Stomach (tissue), 9 donors: Measurements from ENCODE around the gene PLRG1. TPM values are rescaled to one million over a fixed set of nuclear protein-coding genes. Genes with fewer than 3 reads are reported as not detected.

Source experiments
- DNase-seq, 2 donors: peaks; one replicate each; pipeline versions ENCODE4 v3.0.0 to v3.0.0-alpha.2; 2013 to 2019
- H3K27ac ChIP-seq, 5 donors: fragments of 200-600 bp in 4 of 5; sonication (generic) in 4 of 5; one replicate each; pipeline ENCODE4 v1.5.1; 2013 to 2019; ENCODE audit warnings: mild to moderate bottlenecking in 1 of 5, moderate library complexity in 1 of 5
- H3K27me3 ChIP-seq, 3 donors: fragments of 200-600 bp; sonication (generic); one replicate each; pipeline ENCODE4 v1.5.1; 2017 to 2019; ENCODE audit warnings: mixed run types in 1 of 3
- H3K36me3 ChIP-seq, 4 donors: fragments of 200-600 bp; sonication (generic); 1 replicate in 3 of 4; 2 replicates in 1 of 4; pipeline ENCODE4 v1.5.1; 2016 to 2019
- H3K4me1 ChIP-seq, 4 donors: fragments of 200-600 bp; sonication (generic); one replicate each; pipeline ENCODE4 v1.5.1; 2016 to 2019
- H3K4me3 ChIP-seq, 4 donors: fragments of 200-600 bp; sonication (generic) in 3 of 4; one replicate each; pipeline ENCODE4 v1.5.1; 2016 to 2019; ENCODE audit warnings: mild to moderate bottlenecking in 1 of 4
- H3K9me3 ChIP-seq, 4 donors: fragments of 200-600 bp; sonication (generic); one replicate each; pipeline ENCODE4 v1.5.1; 2016 to 2019
- CTCF ChIP-seq, 7 experiments: fragments of 450-650 bp in 4 of 7; fragments of 200-600 bp in 3 of 7; sonication (generic) in 3 of 7; IDR thresholded peaks; one replicate each; pipeline ENCODE4 v1.5.1; 2016 to 2019; ENCODE audit warnings: antibody characterized with exemption in 7 of 7, control low read depth in 2 of 7, mild to moderate bottlenecking in 1 of 7
- EP300 ChIP-seq: sonication (generic); formaldehyde crosslinking; IDR thresholded peaks from one replicate; pipeline ENCODE4 v1.6.1; 2017; ENCODE audit warnings: antibody characterized with exemption
- POLR2A ChIP-seq, 4 donors: fragments of 450-650 bp; IDR thresholded peaks; one replicate each; pipeline ENCODE4 v1.6.1; 2016; ENCODE audit warnings: antibody characterized with exemption in 4 of 4, control low read depth in 2 of 4, mild to moderate bottlenecking in 1 of 4, moderate library complexity in 1 of 4
- POLR2AphosphoS5 ChIP-seq, 3 donors: sonication (generic); formaldehyde crosslinking; IDR thresholded peaks; one replicate each; pipeline ENCODE4 v1.6.1; 2016; ENCODE audit warnings: antibody characterized with exemption in 3 of 3
- WGBS, 5 donors: extraction: QIAGEN DNeasy Blood & Tissue Kit in 3 of 5; methylation state at CpG; one replicate each; pipeline versions ENCODE4 v1.1.5 to v1.1.7; 2013 to 2018; 5-methylcytosine and 5-hydroxymethylcytosine counted together
- intact Hi-C: fragments of 100-400 bp; cut with DNase I; formaldehyde crosslinking; loops from one replicate; pipeline ENCODE4 v1.15.1; 2023; ENCODE audit warnings: low total_unique reads
- polyA plus RNA-seq, 3 donors: library from polyadenylated mRNA; stranded (reverse); fragments of 200-250 nt; gene quantifications; one replicate each; pipeline ENCODE4 v1.2.3, GENCODE V29; 2013
- total RNA-seq, 5 donors: library from RNA; depleted of rRNA; stranded (reverse); fragments of >200 nt; gene quantifications; one replicate each; pipeline versions ENCODE4 v1.1.0 to v1.2.3, GENCODE V29; 2014 to 2016
- donor health status: healthy with polysubstance abuse.
- donor health status: Bipolar disorder and iron deficiency.
- donor health status: healthy.

PLRG1 gene
- total and polyA plus RNA-seq, 8 donors, result 1.2 to 52.5 (median 42.3) TPM

GRCh38 chr4:154569028-154569427 lies 18.8 kb upstream of the PLRG1 start:
- Histone ChIP-seq H3K27me3 (no peaks in the 10 kb centered on the region), H3K36me3 (no peaks in the 10 kb centered on the region), H3K27ac (no peak overlapping the region), H3K4me1 (no peaks in the 10 kb centered on the region), H3K4me3 (no peak overlapping the region), H3K9me3 (no peaks in the 10 kb centered on the region)
- no peak for DNase-seq
- TF ChIP-seq POLR2A (IDR thresholded peaks at IDR 0.05) (no peak), CTCF (IDR thresholded peaks at IDR 0.05) (no peak), POLR2AphosphoS5 (IDR thresholded peaks at IDR 0.05) (no peak), EP300 (no peak)
- intact Hi-C loops, result no loop called here
- 39 to 51% (median 45%) methylated on average over 3 of the region's 3 CpGs for whole genome bisulfite sequencing, 5 donors

- TF ChIP-seq POLR2AphosphoS5 (IDR thresholded peaks at IDR 0.05), result no peak
- TF ChIP-seq EP300, result no peak
- no peak for TF ChIP-seq CTCF (IDR thresholded peaks at IDR 0.05)
These were observed 16.5 kb upstream of the PLRG1 start for GRCh38 chr4:154566639-154567204.

GRCh38 chr4:154565704-154566103 lies 15.5 kb upstream of the PLRG1 start:
- Histone ChIP-seq H3K36me3 (no peaks in the 10 kb centered on the region), H3K4me1 (no peaks in the 10 kb centered on the region), H3K4me3 (no peak overlapping the region), H3K27me3 (no peaks in the 10 kb centered on the region), H3K27ac (no peak overlapping the region), H3K9me3 (no peaks in the 10 kb centered on the region)
- WGBS, 5 donors, result 88 to 97% (median 92%) methylated on average over 6 of the region's 6 CpGs
- no peak for TF ChIP-seq EP300
- no peak for TF ChIP-seq POLR2AphosphoS5 (IDR thresholded peaks at IDR 0.05)
- no peak for TF ChIP-seq POLR2A (IDR thresholded peaks at IDR 0.05)
- TF ChIP-seq CTCF (IDR thresholded peaks at IDR 0.05), result no peak
- no peak for DNase-seq
- intact Hi-C loops, result no loop called here

More at GRCh38 chr4:154566639-154567204, 16.5 kb upstream of the PLRG1 start:
- no peaks in the 10 kb centered on the region for H3K27me3 ChIP-seq
- no peaks in the 10 kb centered on the region for H3K4me1 ChIP-seq
- intact Hi-C loops, result no loop called here
- no peak overlapping the region for H3K4me3 ChIP-seq
- WGBS, 5 donors, result 73 to 83% (median 76%) methylated on average over 5 of the region's 5 CpGs
- no peaks in the 10 kb centered on the region for H3K9me3 ChIP-seq
- no peaks in the 10 kb centered on the region for H3K36me3 ChIP-seq
- no peak overlapping the region for H3K27ac ChIP-seq
- DNase-seq, result no peak

- no peaks in the 10 kb centered on the region for H3K4me1 ChIP-seq
- DNase-seq, result no peak
- no peak overlapping the region for H3K4me3 ChIP-seq
- no peaks in the 10 kb centered on the region for H3K27me3 ChIP-seq
- TF ChIP-seq EP300 (no peak), CTCF (IDR thresholded peaks at IDR 0.05) (no peak), POLR2A (IDR thresholded peaks at IDR 0.05) (no peak)
- intact Hi-C loops, result no loop called here
- H3K9me3 ChIP-seq, result no peaks in the 10 kb centered on the region
- 45 to 73% (median 59%) methylated on average over 1 of the region's 1 CpG for WGBS, 5 donors
- no peaks in the 10 kb centered on the region for H3K36me3 ChIP-seq
- no peak overlapping the region for H3K27ac ChIP-seq
These were observed 14.1 kb upstream of the PLRG1 start for GRCh38 chr4:154564311-154564710.
